OCI-LY7 (cell line): ENCODE data around the gene MTHFS. TPM values are rescaled to one million over a fixed set of nuclear protein-coding genes. Genes with fewer than 3 reads are reported as not detected.

ENCODE experiments used
- BruUV-seq: library from RNA; stranded (reverse); fragments of 400-500 nt; replicated peaks from 2 replicates; lab custom pipeline; 2021; lab: Mats Ljungman, UMichigan
- CTCF ChIA-PET: fragments of 300-600 bp; sonication (Branson Sonifier 250); formaldehyde crosslinking; loops from one replicate; lab custom pipeline; 2022; ENCODE audit warnings: antibody characterized with exemption; ENCODE audit not compliant: unreplicated experiment; lab: Charles Lee
- POLR2A ChIA-PET: fragments of 300-600 bp; sonication (Branson Sonifier 250); formaldehyde crosslinking; loops from one replicate; lab custom pipeline; 2022; ENCODE audit warnings: antibody characterized with exemption; lab: Charles Lee
- DNase-seq: peaks from one replicate; pipeline ENCODE4 v3.0.0-alpha.2; 2015; ENCODE audit warnings: low spot score
- H2AFZ ChIP-seq: fragments of 200-600 bp; sonication (generic), shearing (Covaris generic); 2 replicates; pipeline ENCODE4 v1.6.1; 2014; ENCODE audit warnings: mild to moderate bottlenecking, antibody characterized with exemption, low read length, moderate library complexity
- H3K27ac ChIP-seq: fragments of 200-600 bp; sonication (generic); 2 replicates; pipeline ENCODE4 v1.5.1; 2014; ENCODE audit warnings: mixed run types, low read depth, mild to moderate bottlenecking, moderate library complexity, low read length, inconsistent platforms; ENCODE audit not compliant: poor library complexity, severe bottlenecking
- H3K36me3 ChIP-seq: fragments of 200-600 bp; sonication (generic); 2 replicates; pipeline ENCODE4 v1.6.1; 2014; ENCODE audit warnings: mild to moderate bottlenecking, antibody characterized with exemption, low read length, moderate library complexity, mixed read lengths; ENCODE audit not compliant: insufficient read depth
- H3K4me1 ChIP-seq: fragments of 200-600 bp; sonication (generic); 2 replicates; pipeline ENCODE4 v1.5.1; 2014; ENCODE audit warnings: mild to moderate bottlenecking, low read length; ENCODE audit not compliant: insufficient read depth, poor library complexity, severe bottlenecking
- H3K4me2 ChIP-seq: fragments of 200-600 bp; sonication (generic); 2 replicates; pipeline ENCODE4 v1.6.1; 2014; ENCODE audit warnings: mild to moderate bottlenecking, low read length
- H3K4me3 ChIP-seq: fragments of 200-600 bp; sonication (generic); 2 replicates; pipeline ENCODE4 v1.5.1; 2014; ENCODE audit warnings: mild to moderate bottlenecking, low read depth, low read length; ENCODE audit not compliant: poor library complexity, severe bottlenecking
- H3K79me2 ChIP-seq: fragments of 200-600 bp; sonication (generic); 2 replicates; pipeline ENCODE4 v1.6.1; 2016; ENCODE audit warnings: low read depth, mild to moderate bottlenecking, low read length, moderate library complexity, mixed read lengths; ENCODE audit not compliant: insufficient read depth
- H3K9me2 ChIP-seq: fragments of 200-600 bp; sonication (generic); 2 replicates; pipeline ENCODE4 v1.6.1; 2016; ENCODE audit warnings: mild to moderate bottlenecking, low read length, mixed read lengths; ENCODE audit not compliant: insufficient read depth
- H3K9me3 ChIP-seq: fragments of 200-600 bp; sonication (generic); 2 replicates; pipeline ENCODE4 v1.6.1; 2014; ENCODE audit warnings: mild to moderate bottlenecking, mixed run types, low read length, mixed read lengths
- H4K20me1 ChIP-seq: fragments of 200-600 bp; sonication (generic); 2 replicates; pipeline ENCODE4 v1.6.1; 2014; ENCODE audit warnings: mild to moderate bottlenecking, antibody characterized with exemption, low read length, moderate library complexity, mixed read lengths; ENCODE audit not compliant: insufficient read depth
- CTCF ChIP-seq: fragments of 200-600 bp; sonication (generic); conservative IDR thresholded peaks from 2 replicates; pipeline ENCODE4 v1.5.1; 2014; ENCODE audit warnings: mild to moderate bottlenecking, antibody characterized with exemption, low read length, moderate library complexity, mixed read lengths
- EZH2phosphoT487 ChIP-seq: fragments of 200-600 bp; sonication (generic); IDR thresholded peaks from 2 replicates; pipeline ENCODE4 v1.6.1; 2018; ENCODE audit warnings: low read depth, borderline replicate concordance, mild to moderate bottlenecking, mixed run types, antibody characterized with exemption, low read length, moderate library complexity, mixed read lengths
- intact Hi-C: fragments of 100-400 bp; cut with micrococcal nuclease; formaldehyde crosslinking; loops from one replicate; pipeline ENCODE4 v1.10.0; 2022; ENCODE audit not compliant: unreplicated experiment
- total RNA-seq, 2 experiments: library from RNA; depleted of rRNA in 1 of 2; stranded (reverse); fragments of >200 nt in 1 of 2; shearing (Covaris generic) in 1 of 2; gene quantifications; 2 replicates each; pipeline ENCODE4 v1.2.3, GENCODE V29; 2014 to 2022

Gene MTHFS
- total RNA-seq, 2 experiments from 2014 or later, result 12.4 to 32.3 TPM

DNA sequence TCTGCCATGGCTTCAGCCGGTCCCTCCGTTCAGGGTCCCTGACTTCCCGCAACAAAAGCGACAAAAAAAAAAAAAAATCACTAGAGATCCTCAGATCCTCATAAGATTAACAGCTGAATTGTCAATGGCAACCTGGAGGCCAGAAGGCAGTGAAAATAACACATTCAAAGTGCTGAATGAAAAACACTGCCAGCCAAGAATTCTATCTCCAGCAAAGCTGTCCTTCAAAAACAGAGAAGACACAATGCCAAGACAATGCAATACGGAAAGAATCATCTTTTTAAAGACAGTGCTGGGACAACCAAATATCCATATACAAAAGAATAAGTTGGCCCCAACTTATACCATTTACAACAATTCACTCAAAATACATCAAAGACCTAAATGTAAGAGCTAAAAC, 21.6 kb downstream of the MTHFS start:
- Histone ChIP-seq H4K20me1 (no peaks in the 10 kb centered on the region), H3K4me1 (no peaks in the 10 kb centered on the region), H3K27ac (no peak overlapping the region), H3K9me3 (peaks cover 55% of the 10 kb centered on the region), H3K79me2 (no peaks in the 10 kb centered on the region; the same call in 1 of the 2 replicates), H3K36me3 (peaks cover 73% of the 10 kb centered on the region), H3K4me2 (no peak overlapping the region), H3K4me3 (no peak overlapping the region), H2AFZ (no peak overlapping the region), H3K9me2 (no peaks in the 10 kb centered on the region)
- intact Hi-C loops, result no loop called here
- no TSS peak for BruUV-seq
- ChIA-PET CTCF (no interaction called here), POLR2A (interaction anchor here (0.7 to 1.9 kb wide), 3 partner anchors 11 to 48 kb away, joined by 4 to 5 read pairs (median 5); no protein-coding TSS in a partner anchor)
- no peak for TF ChIP-seq EZH2phosphoT487
- TF ChIP-seq CTCF, result no peak
- no peak for DNase-seq

GRCh38 chr15:79874242-79874641, 22.6 kb downstream of the MTHFS start:
- no peak overlapping the region for H3K27ac ChIP-seq
- no peaks in the 10 kb centered on the region; the same call in 1 of the 2 replicates for H3K79me2 ChIP-seq
- peaks cover 64% of the 10 kb centered on the region for H3K36me3 ChIP-seq
- no peak overlapping the region for H2AFZ ChIP-seq
- no peaks in the 10 kb centered on the region for H3K4me1 ChIP-seq
- no peak for DNase-seq
- ChIA-PET POLR2A (interaction anchor here (0.6 to 2.1 kb wide), 3 partner anchors 21 to 287 kb away, joined by 3 to 5 read pairs (median 4); no protein-coding TSS in a partner anchor), CTCF (no interaction called here)
- intact Hi-C loops, result no loop called here
- H3K9me2 ChIP-seq, result no peaks in the 10 kb centered on the region
- no peak overlapping the region for H3K4me2 ChIP-seq
- peaks cover 55% of the 10 kb centered on the region for H3K9me3 ChIP-seq
- H3K4me3 ChIP-seq, result no peak overlapping the region
- no peaks in the 10 kb centered on the region for H4K20me1 ChIP-seq
- BruUV-seq, result no TSS peak
- TF ChIP-seq EZH2phosphoT487 (no peak), CTCF (no peak)

- TF ChIP-seq EZH2phosphoT487, result no peak
- no peak for TF ChIP-seq CTCF
- BruUV-seq, result no TSS peak
- H3K4me2 ChIP-seq, result no peak overlapping the region
- no peaks in the 10 kb centered on the region for H3K4me1 ChIP-seq
- H3K36me3 ChIP-seq, result peaks cover 49% of the 10 kb centered on the region
- no peaks in the 10 kb centered on the region; the same call in 1 of the 2 replicates for H3K79me2 ChIP-seq
- H3K4me3 ChIP-seq, result no peak overlapping the region
- H2AFZ ChIP-seq, result no peak overlapping the region
- H4K20me1 ChIP-seq, result no peaks in the 10 kb centered on the region
- H3K9me3 ChIP-seq, result peaks cover 41% of the 10 kb centered on the region
- H3K9me2 ChIP-seq, result no peaks in the 10 kb centered on the region
- intact Hi-C loops, result no loop called here
- no peak for DNase-seq
- ChIA-PET CTCF (no interaction called here), POLR2A (interaction anchor here (0.6 to 2.1 kb wide), 5 partner anchors 11 to 38 kb away, joined by 3 to 13 read pairs (median 4); no protein-coding TSS in a partner anchor)
- no peak overlapping the region for H3K27ac ChIP-seq
Measured at GRCh38 chr15:79872358-79873017, 24.3 kb downstream of the MTHFS start.
